ENCODE data around the gene CYFIP2.

Gene CYFIP2

DNA sequence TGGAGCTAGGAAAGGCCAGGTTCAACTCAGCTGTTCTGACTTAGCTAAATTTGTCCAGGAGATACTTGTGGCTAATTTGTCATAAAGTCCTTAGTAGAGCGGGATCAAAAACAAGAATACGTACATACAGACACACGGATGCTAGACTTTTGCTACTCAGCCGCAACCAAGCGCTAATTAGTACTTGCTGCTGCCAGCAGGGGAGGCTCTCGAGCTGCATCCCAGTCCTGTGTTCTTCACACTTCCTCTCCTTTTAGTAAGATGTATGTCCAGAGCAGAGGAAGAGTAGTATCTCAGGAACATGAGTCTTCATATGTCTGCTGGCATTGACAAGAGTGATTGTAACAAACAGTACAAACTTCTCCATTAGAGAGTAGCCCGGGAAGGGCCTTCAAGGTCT is 58.3 kb downstream of the CYFIP2 start:
- DNase-seq (ENCODE audit: low read depth in 2 of 2): no peak

GRCh38 chr5:157326440-157327005 is 60.6 kb downstream of the CYFIP2 start:
- DNase-seq (ENCODE audit: low read depth in 2 of 2): no peak

DNA sequence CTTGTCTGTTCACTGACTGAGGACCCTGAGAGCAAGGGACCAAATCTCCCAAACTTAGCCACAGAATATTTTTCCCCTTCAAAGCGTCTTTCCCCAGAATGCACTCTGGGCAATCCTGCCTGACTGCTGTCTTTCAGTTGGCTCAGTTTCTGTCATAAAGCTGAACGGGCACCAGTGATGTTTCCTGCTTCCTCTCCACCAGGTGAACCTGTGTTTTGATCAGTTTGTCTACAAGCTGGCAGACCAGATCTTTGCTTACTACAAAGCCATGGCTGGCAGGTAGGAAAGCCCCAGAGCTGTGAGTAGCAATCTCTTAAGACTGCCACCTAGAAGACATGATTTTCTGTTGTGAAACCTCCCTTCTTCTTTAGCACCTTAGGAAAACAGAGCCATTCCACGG is 61.8 kb downstream of the CYFIP2 start:
- DNase-seq (ENCODE audit: low read depth in 2 of 2): no peak

DNA sequence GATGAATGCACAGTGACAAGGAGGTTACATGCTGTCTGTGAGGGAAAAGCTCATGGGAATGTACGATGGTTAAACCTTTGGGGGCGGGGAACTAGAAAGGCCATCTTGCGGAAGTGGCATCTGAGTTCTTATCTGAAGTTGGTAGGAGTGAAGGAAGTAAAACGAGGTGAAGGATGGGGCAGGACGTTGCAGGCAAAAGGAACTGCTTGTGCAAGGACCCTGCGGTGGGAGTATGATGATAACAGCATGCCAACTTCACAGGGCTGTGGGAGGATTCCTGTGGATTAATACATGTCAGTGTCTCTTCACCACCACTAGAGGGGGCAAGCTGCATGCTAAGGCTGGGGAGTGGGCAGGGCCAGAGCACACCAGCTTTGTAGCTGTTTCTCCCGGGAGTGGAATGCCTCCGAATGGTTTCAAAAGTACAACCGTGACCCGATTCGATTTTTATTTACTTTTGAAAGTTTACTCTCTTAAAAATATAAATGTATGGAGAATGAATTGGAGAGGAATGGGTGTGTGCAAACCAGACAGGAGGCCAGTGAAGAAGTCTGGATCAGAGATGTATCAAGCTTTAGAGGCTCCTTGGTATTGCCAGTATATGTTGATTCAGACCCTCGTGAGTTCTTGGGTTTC is 62.5 kb downstream of the CYFIP2 start:
- DNase-seq (ENCODE audit: low read depth in 2 of 2): peak; percentile 34 to 39

- DNase-seq (ENCODE audit: low read depth in 2 of 2): no peak
These were observed 65.9 kb downstream of the CYFIP2 start for GRCh38 chr5:157331807-157332206.

DNA sequence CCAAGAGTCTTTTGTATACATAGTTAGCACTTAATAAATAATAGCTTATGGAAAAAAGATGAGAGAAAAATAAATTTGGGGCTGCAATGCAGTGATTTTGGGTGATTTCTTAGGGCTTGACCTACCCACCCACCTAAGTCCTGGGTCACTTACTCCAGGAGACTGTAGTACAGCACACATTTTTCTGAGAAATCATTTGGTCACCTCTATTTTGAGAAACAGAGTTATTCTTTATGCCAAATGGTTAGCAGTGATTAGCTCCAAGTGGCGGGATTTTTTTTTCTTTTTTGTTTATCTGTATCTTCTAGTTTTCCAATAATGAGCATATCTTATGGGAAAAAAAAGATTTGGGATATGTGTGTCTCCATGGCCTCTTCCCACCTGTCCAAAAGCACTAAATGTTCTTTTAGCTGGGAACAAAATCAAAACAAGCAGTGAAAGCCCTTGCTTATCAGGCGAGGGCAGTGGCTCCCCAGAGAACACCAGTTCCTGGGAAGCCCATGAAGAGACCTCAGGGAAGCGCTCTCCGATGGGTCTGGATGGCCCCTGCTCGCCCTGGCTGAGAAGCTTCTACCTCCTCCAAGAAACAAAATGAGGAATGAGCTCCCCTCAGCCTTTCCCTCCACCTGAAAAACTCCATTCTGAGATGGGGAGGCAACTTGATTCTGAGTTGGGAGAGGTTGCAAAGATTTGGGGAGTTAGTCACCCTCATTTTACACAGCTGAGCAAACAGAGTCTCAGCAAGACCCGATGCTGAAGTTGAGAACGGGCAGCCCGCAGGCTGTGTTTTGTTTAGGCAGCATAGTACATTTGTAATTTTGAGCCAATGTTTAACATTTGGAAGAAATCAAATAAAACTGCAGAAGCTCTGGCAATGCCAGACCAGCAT is 69.9 kb downstream of the CYFIP2 start:
- DNase-seq (ENCODE audit: low read depth in 2 of 2): no peak

DNA sequence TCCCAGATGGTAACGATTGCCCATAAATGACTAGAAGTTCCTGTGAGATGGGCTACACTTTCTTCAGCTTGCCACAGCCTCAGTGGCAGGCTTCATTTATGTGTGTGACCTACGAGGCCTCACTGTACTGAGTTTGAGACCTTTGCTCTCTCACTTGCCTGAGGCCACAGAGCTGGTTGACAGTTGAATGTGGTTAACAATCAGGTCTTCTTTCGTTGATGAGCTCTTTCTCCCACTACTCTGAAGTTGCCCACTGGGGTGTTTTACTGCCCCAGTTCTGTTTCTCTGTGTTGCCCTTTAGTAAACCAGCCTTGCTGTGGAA is 70.5 kb downstream of the CYFIP2 start:
- no peak for DNase-seq (ENCODE audit: low read depth in 2 of 2)

- no peak for DNase-seq (ENCODE audit: low read depth in 2 of 2)
These were observed 73.5 kb downstream of the CYFIP2 start for GRCh38 chr5:157339409-157339808.

GRCh38 chr5:157342822-157343402 is 77.0 kb downstream of the CYFIP2 start:
- DNase-seq (ENCODE audit: low read depth in 2 of 2): peak in 1 of 2 donors; percentile 30

- no peak for DNase-seq (ENCODE audit: low read depth in 2 of 2)
These were observed 78.2 kb downstream of the CYFIP2 start for GRCh38 chr5:157343842-157344790.

DNA sequence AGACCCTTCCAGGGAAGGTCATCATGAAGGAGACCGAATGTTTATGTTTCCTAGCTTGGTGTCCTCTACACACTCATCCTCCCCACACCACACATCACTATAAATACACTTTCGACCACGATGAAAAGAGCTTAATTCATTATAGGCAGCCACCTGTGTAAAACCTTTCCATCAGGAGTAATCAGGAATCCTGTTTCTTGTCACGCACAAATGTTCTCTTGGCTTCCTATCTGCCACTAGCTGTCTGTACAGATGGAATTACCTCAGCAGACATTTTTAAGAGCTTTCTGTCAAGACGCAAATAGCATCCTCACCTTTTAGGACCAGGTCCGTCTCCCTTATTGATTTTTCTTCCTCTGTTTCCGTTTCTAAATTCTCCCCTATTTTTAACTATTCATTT is 79.1 kb downstream of the CYFIP2 start:
- no peak for DNase-seq (ENCODE audit: low read depth in 2 of 2)

- no peak for DNase-seq (ENCODE audit: low read depth in 2 of 2)
These were observed 79.6 kb downstream of the CYFIP2 start for GRCh38 chr5:157345485-157345884.

- DNase-seq (ENCODE audit: low read depth in 2 of 2): no peak
These were observed 81.6 kb downstream of the CYFIP2 start for GRCh38 chr5:157347301-157348048.

DNA sequence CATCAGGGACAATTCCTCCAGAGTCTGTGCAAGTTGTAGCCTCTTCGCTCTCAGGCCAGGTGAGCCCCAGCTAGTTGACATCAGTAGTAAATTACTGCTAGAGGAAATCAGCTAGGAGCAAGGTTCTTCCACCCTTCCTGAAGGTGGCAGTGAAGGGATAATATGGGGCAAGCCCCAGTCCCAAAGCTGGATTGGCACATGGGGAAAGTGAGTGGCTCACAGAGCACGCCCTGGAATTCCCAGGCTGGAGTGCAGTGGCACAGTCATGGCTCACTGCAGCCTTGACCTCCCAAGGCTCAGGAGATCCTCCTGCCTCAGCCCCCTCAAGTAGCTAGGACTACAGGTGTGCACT is 82.1 kb downstream of the CYFIP2 start:
- no peak for DNase-seq (ENCODE audit: low read depth in 2 of 2)

DNA sequence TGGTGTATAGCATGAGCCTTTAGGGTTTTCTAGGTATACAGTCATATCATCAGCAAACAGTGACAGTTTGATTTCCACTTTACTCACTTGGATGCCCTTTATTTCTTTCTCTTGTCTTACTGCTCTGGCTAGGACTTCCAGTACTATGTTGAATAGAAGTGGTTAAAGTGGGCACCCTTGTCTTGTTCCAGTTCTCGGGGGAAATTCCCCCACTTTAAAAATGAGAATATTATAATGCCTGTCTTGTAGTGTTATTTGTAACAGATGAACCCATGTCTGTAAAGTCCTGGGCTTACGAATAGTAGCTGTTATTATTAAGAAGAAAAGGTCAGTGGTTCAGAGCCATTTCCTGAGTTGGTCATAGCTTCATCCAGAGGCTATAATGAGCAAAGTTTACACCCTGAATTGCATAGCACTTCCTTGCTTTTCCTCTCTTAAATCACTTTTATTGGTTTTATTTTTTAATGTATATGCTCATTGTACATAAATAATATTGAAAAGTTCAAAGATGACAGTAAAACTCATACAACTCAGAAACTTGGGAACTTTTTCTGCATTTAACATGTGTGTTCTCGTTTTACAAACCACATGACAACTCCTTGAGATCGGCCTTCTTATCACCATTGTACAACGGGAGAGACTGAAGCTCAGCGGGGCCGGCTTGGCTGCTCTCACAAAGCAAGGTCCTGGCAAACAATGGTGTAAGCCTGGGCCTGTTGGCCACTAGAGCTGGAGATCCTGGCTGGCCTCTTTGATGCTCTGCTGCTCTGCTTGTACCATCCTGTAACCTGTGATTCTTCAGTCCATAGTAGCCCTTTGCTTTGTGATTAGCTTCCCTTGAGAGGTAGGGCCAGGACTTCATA is 85.2 kb downstream of the CYFIP2 start:
- DNase-seq (ENCODE audit: low read depth in 2 of 2): no peak

DNA sequence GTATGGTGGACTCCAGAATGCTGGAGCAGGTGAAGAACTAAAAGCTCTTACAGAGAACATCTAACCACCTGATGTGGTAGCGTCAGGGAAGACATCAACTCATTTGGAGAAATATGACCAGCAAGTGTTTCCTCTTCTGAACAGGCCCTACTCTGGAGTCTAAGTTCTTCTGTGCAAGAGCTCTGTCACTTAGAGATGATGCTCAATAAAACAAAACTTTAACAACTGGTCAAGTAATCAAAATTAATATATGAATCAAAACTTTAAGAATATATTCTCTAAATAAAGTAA is 85.8 kb downstream of the CYFIP2 start:
- no peak for DNase-seq (ENCODE audit: low read depth in 2 of 2)

- DNase-seq (ENCODE audit: low read depth in 2 of 2): peak in 1 of 2 donors; percentile 45
These were observed 86.9 kb downstream of the CYFIP2 start for GRCh38 chr5:157352756-157353340.

- no peak for DNase-seq (ENCODE audit: low read depth in 2 of 2)
These were observed 88.9 kb downstream of the CYFIP2 start for GRCh38 chr5:157354800-157355199.

DNA sequence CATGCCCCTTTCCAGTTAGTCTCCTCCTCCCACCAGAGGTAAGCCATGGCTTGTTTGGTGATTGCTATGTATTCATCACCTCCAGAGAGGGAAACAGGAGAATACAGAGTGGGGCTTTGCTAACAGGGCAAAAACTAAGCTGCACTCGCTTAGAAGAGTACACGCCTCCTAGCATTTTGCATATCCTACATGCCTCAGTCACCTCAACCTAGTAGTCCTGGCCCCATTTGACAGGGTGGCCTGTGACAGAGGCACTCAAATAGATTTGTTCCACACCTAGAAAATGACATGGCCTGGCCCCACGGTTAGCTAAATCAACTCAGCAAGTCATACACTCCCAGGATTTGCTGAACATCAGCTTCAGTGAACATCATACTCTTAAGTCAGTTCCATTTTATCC is 90.7 kb downstream of the CYFIP2 start:
- DNase-seq (ENCODE audit: low read depth in 2 of 2): no peak

- no peak for DNase-seq (ENCODE audit: low read depth in 2 of 2)
These were observed 91.9 kb downstream of the CYFIP2 start for GRCh38 chr5:157357823-157358222.
